HG02571 (cell line): Measurements from ENCODE around the gene ACY1.
"Not testable (repeated sequence)": the region's sequence is repeated elsewhere in the genome, so short reads cannot be mapped to it uniquely, and the experiment has no call there.

Source experiments
- ATAC-seq: cut with Tn5 transposase; IDR thresholded peaks from one replicate; pipeline ENCODE4 v1.9.1; 2021; ENCODE audit warnings: mild to moderate bottlenecking, moderate library complexity; ENCODE audit not compliant: unreplicated experiment

ACY1 gene

GRCh38 chr3:51980253-51980652 lies 3.1 kb upstream of the ACY1 start:
- no peak for ATAC-seq

- ATAC-seq, result peak; percentile 42
Measured at GRCh38 chr3:51982352-51982837, 940 bp upstream of the ACY1 start.

GRCh38 chr3:51983578-51984268 lies 388 bp downstream of the ACY1 start:
- ATAC-seq, result no peak

GRCh38 chr3:51984269-51984647 lies 923 bp downstream of the ACY1 start:
- no peak for ATAC-seq

- no peak for ATAC-seq
Measured at GRCh38 chr3:51985063-51985462, 1.7 kb downstream of the ACY1 start.

GRCh38 chr3:51986010-51986947 lies 2.9 kb downstream of the ACY1 start:
- ATAC-seq, result no peak

- ATAC-seq, result no peak
Measured at GRCh38 chr3:51987568-51987967, 4.2 kb downstream of the ACY1 start.

GRCh38 chr3:51988286-51989146 lies 5.2 kb downstream of the ACY1 start:
- no peak for ATAC-seq

- not testable (repeated sequence) for ATAC-seq
Measured at GRCh38 chr3:51990501-51990971, 7.2 kb downstream of the ACY1 start.

- ATAC-seq, result no peak
Measured at GRCh38 chr3:51992017-51992682, 8.8 kb downstream of the ACY1 start.

GRCh38 chr3:51993657-51994056 lies 10.3 kb downstream of the ACY1 start:
- ATAC-seq, result not testable (repeated sequence)

GRCh38 chr3:51994530-51994929 lies 11.2 kb downstream of the ACY1 start:
- no peak for ATAC-seq

GRCh38 chr3:51995346-51996163 lies 12.2 kb downstream of the ACY1 start, which contains the start of gene RPL29:
RPL29 (minus strand) TSS chr3:51995895; CDS start chr3:51995461, 434 bp downstream.
- ATAC-seq, result peak; percentile 73

- no peak for ATAC-seq
Measured at GRCh38 chr3:51997172-51997571, 13.8 kb downstream of the ACY1 start.

- no peak for ATAC-seq
Measured at GRCh38 chr3:51997935-51998596, 14.7 kb downstream of the ACY1 start.

- ATAC-seq, result no peak
Measured at GRCh38 chr3:51998774-51999173, 15.4 kb downstream of the ACY1 start.

GRCh38 chr3:51999846-52000245 lies 16.5 kb downstream of the ACY1 start:
- ATAC-seq, result no peak

GRCh38 chr3:52001443-52001974 lies 18.2 kb downstream of the ACY1 start:
- ATAC-seq, result no peak

- no peak for ATAC-seq
Measured at GRCh38 chr3:52002748-52003147, 19.4 kb downstream of the ACY1 start.
